Measurements from ENCODE around the gene ZNF646.

The ZNF646 gene, protein sequence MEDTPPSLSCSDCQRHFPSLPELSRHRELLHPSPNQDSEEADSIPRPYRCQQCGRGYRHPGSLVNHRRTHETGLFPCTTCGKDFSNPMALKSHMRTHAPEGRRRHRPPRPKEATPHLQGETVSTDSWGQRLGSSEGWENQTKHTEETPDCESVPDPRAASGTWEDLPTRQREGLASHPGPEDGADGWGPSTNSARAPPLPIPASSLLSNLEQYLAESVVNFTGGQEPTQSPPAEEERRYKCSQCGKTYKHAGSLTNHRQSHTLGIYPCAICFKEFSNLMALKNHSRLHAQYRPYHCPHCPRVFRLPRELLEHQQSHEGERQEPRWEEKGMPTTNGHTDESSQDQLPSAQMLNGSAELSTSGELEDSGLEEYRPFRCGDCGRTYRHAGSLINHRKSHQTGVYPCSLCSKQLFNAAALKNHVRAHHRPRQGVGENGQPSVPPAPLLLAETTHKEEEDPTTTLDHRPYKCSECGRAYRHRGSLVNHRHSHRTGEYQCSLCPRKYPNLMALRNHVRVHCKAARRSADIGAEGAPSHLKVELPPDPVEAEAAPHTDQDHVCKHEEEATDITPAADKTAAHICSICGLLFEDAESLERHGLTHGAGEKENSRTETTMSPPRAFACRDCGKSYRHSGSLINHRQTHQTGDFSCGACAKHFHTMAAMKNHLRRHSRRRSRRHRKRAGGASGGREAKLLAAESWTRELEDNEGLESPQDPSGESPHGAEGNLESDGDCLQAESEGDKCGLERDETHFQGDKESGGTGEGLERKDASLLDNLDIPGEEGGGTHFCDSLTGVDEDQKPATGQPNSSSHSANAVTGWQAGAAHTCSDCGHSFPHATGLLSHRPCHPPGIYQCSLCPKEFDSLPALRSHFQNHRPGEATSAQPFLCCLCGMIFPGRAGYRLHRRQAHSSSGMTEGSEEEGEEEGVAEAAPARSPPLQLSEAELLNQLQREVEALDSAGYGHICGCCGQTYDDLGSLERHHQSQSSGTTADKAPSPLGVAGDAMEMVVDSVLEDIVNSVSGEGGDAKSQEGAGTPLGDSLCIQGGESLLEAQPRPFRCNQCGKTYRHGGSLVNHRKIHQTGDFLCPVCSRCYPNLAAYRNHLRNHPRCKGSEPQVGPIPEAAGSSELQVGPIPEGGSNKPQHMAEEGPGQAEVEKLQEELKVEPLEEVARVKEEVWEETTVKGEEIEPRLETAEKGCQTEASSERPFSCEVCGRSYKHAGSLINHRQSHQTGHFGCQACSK (N-terminal part only)

DNA sequence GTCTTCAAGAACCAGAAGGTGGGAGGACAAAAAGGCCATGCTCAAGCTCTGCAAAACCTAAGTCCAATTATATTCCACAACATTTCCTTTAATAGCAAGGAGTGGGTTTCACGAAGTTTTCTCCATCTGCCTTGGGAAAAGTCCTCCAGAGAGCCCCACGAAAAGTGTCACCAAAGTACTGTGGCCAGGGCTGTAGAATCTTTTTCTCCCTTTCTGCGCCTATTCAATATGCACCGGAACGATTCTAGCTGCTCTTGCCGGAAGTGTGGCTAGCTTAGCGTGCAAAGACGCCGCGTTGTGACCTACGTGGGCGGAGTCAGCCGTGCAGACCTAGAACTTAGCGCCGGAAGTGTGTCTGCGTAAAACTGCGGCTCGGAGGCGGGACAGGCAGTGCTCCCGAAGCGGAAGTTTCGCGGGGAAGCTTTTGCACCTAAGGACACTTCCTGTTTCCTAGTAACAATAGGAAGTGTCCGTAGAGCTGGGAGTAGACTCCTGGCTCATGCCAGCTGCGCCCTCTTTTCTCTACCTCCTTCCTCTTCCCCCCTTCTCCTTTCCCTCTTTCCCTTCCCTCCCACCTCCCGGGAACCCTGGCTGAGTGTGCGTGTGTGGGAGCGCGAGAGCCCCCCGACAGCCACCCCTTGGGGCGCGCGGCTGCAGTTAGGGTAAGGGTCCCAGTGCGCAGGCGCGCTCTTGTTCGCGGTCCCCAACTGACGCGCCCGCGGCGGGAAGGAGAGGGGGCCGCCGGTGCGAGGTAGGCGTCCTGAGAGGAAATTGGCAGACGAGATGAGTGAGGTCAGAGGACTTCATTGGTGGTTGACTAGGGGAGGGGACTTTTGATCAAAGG lies at the start of gene ZNF646, which contains the start of gene ZNF668:
Gene ZNF646, plus strand, starts transcription at position 453 of the 844 bp plus-strand sequence. CDS start 1,903 bp downstream, outside the sequence.
Gene ZNF668, minus strand, starts transcription at position 271 of the 844 bp plus-strand sequence. CDS start 9,781 bp downstream, outside the sequence.
- H3K9ac ChIP-seq (ENCODE audit: low read depth, low read length): peak within 1 kb of the TSS; percentile 70
- peak within 1 kb of the TSS; percentile 81 for H3K4me2 ChIP-seq (ENCODE audit: insufficient read depth, low read length)
- H2AFZ ChIP-seq (ENCODE audit: low read depth, low read length): peak within 1 kb of the TSS; percentile 85
- no peaks in the 10 kb centered on the region for H3K9me3 ChIP-seq (ENCODE audit: insufficient read depth, low read length, severe bottlenecking)
- peaks cover 38% of the 10 kb centered on the region for H4K20me1 ChIP-seq (ENCODE audit: insufficient read depth, low read length)
- TF ChIP-seq EZH2 (IDR thresholded peaks at IDR 0.05; ENCODE audit: borderline replicate concordance, low read depth, low read length, severe bottlenecking): no peak
- TF ChIP-seq, protein P1, sequence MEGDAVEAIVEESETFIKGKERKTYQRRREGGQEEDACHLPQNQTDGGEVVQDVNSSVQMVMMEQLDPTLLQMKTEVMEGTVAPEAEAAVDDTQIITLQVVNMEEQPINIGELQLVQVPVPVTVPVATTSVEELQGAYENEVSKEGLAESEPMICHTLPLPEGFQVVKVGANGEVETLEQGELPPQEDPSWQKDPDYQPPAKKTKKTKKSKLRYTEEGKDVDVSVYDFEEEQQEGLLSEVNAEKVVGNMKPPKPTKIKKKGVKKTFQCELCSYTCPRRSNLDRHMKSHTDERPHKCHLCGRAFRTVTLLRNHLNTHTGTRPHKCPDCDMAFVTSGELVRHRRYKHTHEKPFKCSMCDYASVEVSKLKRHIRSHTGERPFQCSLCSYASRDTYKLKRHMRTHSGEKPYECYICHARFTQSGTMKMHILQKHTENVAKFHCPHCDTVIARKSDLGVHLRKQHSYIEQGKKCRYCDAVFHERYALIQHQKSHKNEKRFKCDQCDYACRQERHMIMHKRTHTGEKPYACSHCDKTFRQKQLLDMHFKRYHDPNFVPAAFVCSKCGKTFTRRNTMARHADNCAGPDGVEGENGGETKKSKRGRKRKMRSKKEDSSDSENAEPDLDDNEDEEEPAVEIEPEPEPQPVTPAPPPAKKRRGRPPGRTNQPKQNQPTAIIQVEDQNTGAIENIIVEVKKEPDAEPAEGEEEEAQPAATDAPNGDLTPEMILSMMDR (IDR thresholded peaks at IDR 0.05; ENCODE audit: borderline replicate concordance, extremely low read depth, low read length, poor library complexity, severe bottlenecking): peak; percentile 18
- peak within 1 kb of the TSS; percentile 87 for H3K27ac ChIP-seq (ENCODE audit: low read length)
- ATAC-seq (ENCODE audit: insufficient read depth, low read depth): peak; percentile 79
- H3K27me3 ChIP-seq (ENCODE audit: insufficient read depth, low read length, poor library complexity): no peaks in the 10 kb centered on the region
- peaks cover 25% of the 10 kb centered on the region for H3K4me1 ChIP-seq (ENCODE audit: insufficient read depth, low read length)
- H3K79me2 ChIP-seq (ENCODE audit: insufficient read depth, low read length): peaks cover 88% of the 10 kb centered on the region
- H3K36me3 ChIP-seq (ENCODE audit: insufficient read depth, low read length): peaks cover 38% of the 10 kb centered on the region
- H3K4me3 ChIP-seq (ENCODE audit: low read depth in 1 of 2, low read length in 2 of 2): peak within 1 kb of the TSS; percentile 59 to 90
- peak; percentile 99 for DNase-seq

DNA sequence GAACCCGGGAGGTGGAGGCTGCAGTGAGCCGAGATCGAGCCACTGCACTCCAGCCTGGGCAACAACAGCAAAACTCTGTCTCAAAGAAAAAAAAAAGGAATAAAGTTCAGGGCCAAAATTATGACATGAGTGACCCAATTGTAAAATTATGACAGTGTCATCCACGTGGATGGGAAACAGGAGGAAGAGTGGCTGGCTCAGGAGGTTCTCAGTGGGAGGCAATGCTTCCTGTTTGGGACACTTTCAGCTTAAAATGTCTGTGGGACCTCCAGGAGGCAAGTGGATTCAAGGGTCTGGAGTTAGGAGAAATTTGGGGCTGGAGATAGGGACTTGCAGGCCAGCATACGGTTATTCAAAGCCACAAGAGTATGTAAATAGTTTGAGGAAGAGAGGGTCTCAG lies 48.9 kb upstream of the ZNF646 start:
- H3K27ac ChIP-seq (ENCODE audit: low read length): no peak overlapping the region
- TF ChIP-seq, protein P1 (IDR thresholded peaks at IDR 0.05; ENCODE audit: borderline replicate concordance, extremely low read depth, low read length, poor library complexity, severe bottlenecking): no peak
- TF ChIP-seq EZH2 (IDR thresholded peaks at IDR 0.05; ENCODE audit: borderline replicate concordance, low read depth, low read length, severe bottlenecking): no peak
- H4K20me1 ChIP-seq (ENCODE audit: insufficient read depth, low read length): no peaks in the 10 kb centered on the region
- no peaks in the 10 kb centered on the region for H3K79me2 ChIP-seq (ENCODE audit: insufficient read depth, low read length)
- no peaks in the 10 kb centered on the region for H3K27me3 ChIP-seq (ENCODE audit: insufficient read depth, low read length, poor library complexity)
- no peaks in the 10 kb centered on the region for H3K36me3 ChIP-seq (ENCODE audit: insufficient read depth, low read length)
- H3K4me1 ChIP-seq (ENCODE audit: insufficient read depth, low read length): no peaks in the 10 kb centered on the region
- no peak overlapping the region for H3K4me2 ChIP-seq (ENCODE audit: insufficient read depth, low read length)
- no peak overlapping the region for H2AFZ ChIP-seq (ENCODE audit: low read depth, low read length)
- DNase-seq (no peak), ATAC-seq (ENCODE audit: insufficient read depth, low read depth) (no peak)
- H3K9ac ChIP-seq (ENCODE audit: low read depth, low read length): no peak overlapping the region
- no peaks in the 10 kb centered on the region for H3K9me3 ChIP-seq (ENCODE audit: insufficient read depth, low read length, severe bottlenecking)
- H3K4me3 ChIP-seq (ENCODE audit: low read depth in 1 of 2, low read length in 2 of 2): no peak overlapping the region

DNA sequence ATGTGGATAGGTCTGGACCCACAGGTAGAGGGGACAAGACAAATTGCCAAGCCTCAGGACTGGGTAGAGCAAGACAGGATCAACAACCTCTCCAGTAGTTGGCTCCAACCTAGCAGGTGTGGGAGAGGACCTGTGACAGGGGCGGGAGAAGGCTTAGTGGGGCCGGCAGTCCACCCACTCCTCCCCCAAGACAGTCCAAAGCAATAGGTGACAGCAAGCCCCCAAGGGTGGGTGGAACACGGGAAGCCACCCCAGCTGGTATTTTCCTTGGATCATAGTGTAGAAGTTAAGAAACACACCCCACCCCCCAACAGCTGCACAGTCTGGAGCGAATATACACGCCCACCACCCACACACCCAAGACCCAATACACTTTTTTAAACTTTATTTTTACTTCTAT lies 45.0 kb upstream of the ZNF646 start:
- no peak overlapping the region for H3K27ac ChIP-seq (ENCODE audit: low read length)
- no peaks in the 10 kb centered on the region for H3K27me3 ChIP-seq (ENCODE audit: insufficient read depth, low read length, poor library complexity)
- H3K4me1 ChIP-seq (ENCODE audit: insufficient read depth, low read length): peaks cover 18% of the 10 kb centered on the region
- H3K9me3 ChIP-seq (ENCODE audit: insufficient read depth, low read length, severe bottlenecking): no peaks in the 10 kb centered on the region
- ATAC-seq (ENCODE audit: insufficient read depth, low read depth) (no peak), DNase-seq (no peak)
- H3K9ac ChIP-seq (ENCODE audit: low read depth, low read length): no peak overlapping the region
- TF ChIP-seq, protein P1 (IDR thresholded peaks at IDR 0.05; ENCODE audit: borderline replicate concordance, extremely low read depth, low read length, poor library complexity, severe bottlenecking): no peak
- TF ChIP-seq EZH2 (IDR thresholded peaks at IDR 0.05; ENCODE audit: borderline replicate concordance, low read depth, low read length, severe bottlenecking): no peak
- no peak overlapping the region for H3K4me3 ChIP-seq (ENCODE audit: low read depth in 1 of 2, low read length in 2 of 2)
- H4K20me1 ChIP-seq (ENCODE audit: insufficient read depth, low read length): no peaks in the 10 kb centered on the region
- no peaks in the 10 kb centered on the region; the same call in 1 of the 2 replicates for H3K36me3 ChIP-seq (ENCODE audit: insufficient read depth, low read length)
- H3K4me2 ChIP-seq (ENCODE audit: insufficient read depth, low read length): no peak overlapping the region
- H2AFZ ChIP-seq (ENCODE audit: low read depth, low read length): no peak overlapping the region
- H3K79me2 ChIP-seq (ENCODE audit: insufficient read depth, low read length): peaks cover 7% of the 10 kb centered on the region
